ENCODE data around the gene PNMA6E. TPM values are rescaled to one million over a fixed set of nuclear protein-coding genes. Genes with fewer than 3 reads are reported as not detected.

PNMA6E gene
- total RNA-seq, 1 experiment from 2014 or later: not detected

DNA sequence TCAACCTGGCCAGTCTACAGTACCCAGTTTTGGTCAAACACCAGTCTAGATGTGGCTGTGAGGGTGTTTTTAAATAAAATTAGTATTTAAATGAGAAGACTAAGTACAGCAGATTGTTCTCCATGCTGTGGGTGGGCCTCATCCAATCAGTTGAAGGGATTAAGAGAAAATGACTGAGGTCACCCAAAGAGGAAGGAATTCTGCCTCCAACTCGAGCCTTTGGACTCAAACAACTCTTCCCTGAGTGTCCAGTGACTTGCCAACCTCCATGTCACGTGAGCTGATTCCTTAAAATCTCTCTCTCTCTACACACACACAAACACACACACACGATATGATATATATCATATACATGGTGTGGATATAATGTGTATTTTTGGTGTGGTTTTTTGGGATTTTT, 34.7 kb upstream of the PNMA6E start:
- no peak for DNase-seq (ENCODE audit: low spot score)

DNA sequence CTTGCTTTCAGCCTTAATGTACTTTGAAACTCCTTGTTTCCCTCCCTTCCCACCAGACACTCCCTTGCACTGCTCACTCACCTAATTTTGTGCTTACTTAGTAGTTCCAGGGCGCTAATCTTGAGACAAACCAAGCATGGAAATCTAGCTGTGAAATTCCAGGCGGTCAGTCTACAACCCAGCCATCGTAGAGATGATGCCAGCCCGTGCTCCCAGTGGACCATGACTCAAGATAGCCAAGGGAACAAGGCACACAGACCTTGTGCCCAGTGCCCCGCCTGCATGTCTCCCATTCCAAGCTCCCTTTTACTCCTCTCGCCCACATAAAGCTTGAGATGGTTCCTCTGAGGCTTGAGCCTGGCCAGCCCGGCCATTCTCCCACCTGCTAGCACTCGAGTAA, 33.7 kb upstream of the PNMA6E start:
- DNase-seq (ENCODE audit: low spot score): no peak

DNA sequence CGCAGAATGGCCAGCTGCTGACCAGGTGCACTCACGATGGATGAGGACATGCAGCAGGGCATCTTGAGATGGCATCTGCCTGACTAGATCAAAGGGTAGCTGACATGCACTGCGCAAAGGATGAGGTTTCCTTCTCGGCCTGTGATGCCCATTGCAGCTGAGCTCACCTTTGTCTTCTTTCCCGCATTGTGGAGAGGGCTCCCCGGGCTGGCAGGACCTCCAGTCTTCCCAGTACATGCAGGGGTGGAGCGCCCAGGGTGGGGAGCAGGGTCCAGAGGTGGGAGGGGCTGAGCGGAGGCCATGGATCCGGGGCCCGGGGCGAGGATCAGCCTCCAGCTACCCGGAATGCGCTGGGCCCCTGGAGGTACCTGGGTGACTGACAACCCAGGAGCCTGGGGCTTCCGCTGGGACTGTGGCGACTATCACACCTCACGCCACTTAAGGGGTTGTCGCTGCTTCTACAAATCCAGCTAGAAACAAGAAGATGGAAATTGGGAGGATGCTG, 32.7 kb upstream of the PNMA6E start:
- no peak for DNase-seq (ENCODE audit: low spot score)

DNA sequence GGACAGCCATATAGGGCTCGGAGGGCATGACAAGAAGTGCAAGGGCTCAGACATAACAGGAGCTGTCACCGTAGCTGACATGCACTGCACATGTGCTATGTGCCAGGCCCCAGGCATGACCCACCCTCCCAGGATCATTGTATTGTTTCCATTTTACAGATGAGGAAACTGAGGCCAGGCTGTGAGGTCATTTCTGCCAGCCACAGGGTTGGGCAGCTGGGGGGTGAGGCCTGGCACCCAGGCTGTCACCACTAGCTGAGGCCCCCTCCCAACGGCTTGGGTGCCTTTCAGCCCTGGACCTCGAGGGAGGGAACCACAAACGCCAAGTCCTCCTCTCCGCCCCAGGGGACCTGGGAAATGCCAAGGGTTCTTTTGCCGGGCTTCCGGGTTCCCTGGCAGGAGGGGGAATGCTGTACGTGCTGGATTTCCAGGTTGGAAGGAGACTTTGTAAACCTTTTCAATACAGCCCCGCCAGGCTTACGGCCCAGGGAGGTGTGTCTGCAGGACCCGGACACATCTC, 32.1 kb upstream of the PNMA6E start:
- DNase-seq (ENCODE audit: low spot score): no peak

DNA sequence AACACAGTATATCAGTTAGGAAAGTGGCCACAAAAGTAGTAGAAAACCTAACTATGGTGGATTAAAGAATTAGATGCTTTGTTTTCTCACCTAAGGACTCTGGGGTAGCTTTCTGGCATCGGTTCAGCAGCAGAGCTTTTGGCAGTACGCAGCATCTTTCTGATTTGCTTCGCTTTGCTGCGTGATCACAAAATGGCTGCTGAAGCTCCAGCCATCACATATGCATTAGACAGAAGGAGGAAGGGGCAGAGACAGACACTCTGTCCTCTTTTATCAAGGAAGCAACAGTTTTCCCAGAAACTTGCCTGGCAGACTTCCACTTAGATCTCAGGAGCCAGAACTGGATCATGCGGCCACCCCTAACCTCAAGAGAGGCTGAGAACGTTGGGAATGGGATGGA, 29.6 kb upstream of the PNMA6E start:
- DNase-seq (ENCODE audit: low spot score): no peak

DNA sequence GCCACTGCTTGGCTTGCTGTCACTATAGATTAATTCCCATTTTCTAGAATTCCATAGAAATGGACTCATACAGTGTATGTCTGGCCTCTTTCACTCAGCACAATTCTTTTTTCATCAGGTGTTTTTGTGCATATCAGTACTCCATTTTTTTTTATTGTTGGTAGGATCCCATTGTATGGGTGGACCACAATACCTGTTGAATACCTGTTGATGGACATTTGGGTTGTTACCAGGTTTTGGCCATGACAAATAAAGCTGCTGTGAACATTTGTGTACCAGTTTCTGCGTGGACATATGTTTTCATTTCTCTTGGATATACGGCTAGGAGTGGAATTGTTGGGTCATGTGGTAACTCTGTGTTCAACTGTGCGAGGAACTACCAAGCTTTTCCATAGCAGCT, 25.1 kb upstream of the PNMA6E start:
- no peak for DNase-seq (ENCODE audit: low spot score)

DNA sequence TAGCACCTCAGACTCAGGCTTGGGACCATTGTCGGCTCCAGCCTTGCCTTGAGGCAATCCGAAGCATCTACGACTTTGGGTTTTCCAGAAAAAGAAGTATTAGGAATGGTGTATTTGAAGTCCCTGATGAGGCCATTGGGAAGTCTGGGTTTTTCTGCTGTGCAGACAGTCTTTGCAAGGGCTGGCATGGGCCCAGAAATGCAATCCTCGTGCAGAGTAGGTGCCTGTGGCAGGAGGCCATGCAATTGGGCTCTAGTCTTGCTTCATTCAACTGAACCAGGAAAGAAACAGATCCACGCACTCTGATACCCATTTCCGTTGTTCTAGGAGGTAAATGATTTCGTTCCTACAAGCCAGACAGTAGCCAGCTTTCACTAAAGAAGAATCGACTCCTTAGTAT, 22.5 kb upstream of the PNMA6E start:
- no peak for DNase-seq (ENCODE audit: low spot score)

DNA sequence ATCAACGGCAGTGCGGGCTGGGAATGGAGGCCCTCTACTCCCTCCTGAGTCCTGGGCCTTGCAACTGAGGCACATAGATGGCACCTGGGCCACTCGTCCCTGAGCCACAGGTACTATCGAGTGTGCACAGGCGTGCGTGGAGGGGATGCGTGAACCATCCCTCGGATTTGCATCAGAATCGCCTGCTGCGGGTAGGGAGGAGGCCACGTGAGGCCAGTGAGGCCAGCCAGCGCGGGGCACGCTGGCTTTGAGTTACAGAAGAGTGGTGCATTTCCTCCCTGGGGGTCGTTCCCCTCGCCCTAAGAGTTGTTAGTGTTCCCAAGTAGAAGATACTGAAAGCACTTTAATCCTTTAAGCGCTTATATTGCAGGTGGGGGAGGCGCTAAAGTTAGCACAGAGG, 20.7 kb upstream of the PNMA6E start:
- no peak for DNase-seq (ENCODE audit: low spot score)

DNA sequence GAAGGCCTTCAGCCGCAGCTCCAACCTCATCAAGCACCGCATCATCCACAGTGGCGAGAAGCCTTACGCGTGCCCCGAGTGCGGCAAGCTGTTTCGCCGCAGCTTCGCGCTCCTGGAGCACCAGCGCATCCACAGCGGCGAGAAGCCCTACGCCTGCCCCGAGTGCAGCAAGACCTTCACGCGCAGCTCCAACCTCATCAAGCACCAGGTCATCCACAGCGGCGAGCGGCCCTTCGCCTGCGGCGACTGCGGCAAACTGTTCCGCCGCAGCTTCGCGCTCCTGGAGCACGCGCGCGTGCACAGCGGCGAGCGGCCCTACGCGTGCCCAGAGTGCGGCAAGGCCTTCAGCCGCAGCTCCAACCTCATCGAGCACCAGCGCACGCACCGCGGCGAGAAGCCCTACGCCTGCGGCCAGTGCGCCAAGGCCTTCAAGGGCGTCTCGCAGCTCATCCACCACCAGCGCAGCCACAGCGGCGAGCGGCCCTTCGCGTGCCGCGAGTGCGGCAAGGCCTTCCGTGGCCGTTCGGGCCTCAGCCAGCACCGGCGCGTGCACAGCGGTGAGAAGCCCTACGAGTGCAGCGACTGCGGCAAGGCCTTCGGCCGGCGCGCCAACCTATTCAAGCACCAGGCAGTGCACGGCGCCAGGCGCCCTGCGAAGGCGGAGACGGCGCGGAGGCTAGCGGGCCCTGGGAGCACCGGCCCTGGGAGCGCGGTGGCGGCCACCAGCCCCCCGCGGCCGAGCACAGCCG, 19.9 kb upstream of the PNMA6E start:
- no peak for DNase-seq (ENCODE audit: low spot score)

DNA sequence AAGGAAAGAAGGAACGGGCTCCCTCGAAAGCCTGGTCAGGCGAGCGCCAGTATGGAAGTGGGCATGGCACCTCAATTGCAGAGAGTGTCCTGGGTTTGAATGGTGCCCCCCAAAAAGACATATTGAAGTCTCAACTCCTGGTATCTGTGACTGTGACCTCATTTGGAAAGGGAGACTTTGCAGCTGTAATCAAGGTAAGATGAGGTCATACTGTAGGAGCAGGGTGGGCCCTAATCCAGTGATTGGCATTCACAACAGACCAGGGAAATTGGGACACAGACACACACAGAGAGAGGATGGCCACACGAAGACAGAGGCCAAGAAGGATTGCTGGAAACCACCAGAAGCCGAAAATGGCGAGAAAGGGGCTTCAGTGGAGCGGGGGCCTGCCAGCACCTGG, 16.5 kb upstream of the PNMA6E start:
- DNase-seq (ENCODE audit: low spot score): no peak

DNA sequence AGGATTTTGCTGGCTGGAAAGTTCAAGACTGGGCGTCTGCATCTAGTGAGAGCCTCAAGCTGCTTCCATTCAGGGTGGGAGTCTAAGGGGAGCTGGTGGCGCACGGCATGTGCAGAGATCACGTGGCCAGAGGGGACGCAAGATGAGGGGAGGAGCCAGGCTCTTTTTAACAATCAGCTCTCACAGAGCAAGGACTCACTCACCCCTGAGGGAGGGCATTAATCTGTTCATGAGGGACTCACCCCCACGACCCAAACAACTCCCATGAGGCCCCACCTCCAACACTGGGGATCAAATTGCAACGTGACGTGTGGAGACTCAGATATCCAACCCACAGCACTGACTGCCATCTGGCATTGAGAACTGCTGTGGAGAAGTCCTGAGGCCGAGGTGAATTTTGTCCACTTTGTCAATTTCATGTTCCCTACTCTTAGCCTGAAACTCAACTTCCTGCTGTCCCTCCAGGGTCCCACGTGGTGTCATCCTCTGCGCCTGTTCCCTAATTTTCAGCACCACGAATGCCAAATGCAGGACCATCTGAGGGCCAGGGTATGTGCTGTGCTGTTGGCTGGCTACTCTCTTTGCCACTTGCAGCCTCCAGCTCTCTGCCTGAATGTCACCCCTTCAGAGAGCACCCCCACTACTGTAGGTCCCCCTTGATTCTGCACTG, 15.8 kb upstream of the PNMA6E start:
- no peak for DNase-seq (ENCODE audit: low spot score)

DNA sequence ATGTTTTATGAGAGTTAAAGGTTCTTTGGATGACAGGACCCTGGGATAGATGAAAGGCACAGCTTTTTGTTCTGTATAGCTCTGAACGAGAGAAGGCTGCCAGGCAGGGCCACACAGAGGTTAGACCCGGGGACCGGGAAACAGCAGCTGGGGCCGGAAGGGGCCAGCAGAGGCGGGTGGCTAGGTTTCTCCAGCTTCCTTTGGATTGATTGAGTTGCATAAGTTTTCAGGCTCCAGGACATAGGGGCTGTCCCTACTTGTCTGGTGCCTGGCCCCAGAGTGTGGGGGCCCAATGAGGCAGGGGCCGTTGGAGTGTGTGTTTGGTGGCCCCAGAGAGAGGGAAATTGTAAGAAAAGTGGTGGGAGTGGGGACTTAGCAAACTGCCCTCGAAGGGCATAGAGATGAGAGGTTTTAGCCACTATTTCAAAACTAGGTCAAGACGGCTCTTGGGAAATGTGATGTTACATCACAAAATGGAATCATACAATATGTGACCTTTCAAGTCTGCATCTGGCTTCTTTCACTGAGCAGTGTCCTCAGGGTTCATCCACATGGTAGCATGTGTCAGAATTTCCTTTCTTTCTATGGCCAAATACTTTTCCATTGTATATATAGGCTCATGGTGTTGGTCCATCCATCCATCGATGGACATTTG, 13.8 kb upstream of the PNMA6E start:
- DNase-seq (ENCODE audit: low spot score): no peak

DNA sequence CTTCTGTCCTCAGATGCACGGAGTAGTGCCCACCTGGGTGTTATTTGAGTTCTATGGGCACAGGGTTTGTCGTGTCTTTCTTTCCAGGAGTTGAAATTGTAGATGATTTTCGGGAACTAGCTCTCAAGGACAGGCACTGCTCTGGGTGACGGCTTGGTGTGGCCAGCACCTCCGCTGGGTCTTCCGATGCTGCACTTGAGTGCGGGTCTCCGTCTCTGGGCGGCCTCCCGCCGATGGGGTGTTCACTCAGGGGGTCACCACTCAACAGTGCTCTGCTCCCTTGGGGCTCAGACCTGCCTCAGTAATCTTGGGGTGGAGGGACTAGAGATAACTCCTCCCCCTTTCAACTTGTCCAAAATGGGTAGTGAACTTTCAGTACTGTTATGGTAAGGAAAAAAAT, 12.6 kb upstream of the PNMA6E start:
- DNase-seq (ENCODE audit: low spot score): no peak

DNA sequence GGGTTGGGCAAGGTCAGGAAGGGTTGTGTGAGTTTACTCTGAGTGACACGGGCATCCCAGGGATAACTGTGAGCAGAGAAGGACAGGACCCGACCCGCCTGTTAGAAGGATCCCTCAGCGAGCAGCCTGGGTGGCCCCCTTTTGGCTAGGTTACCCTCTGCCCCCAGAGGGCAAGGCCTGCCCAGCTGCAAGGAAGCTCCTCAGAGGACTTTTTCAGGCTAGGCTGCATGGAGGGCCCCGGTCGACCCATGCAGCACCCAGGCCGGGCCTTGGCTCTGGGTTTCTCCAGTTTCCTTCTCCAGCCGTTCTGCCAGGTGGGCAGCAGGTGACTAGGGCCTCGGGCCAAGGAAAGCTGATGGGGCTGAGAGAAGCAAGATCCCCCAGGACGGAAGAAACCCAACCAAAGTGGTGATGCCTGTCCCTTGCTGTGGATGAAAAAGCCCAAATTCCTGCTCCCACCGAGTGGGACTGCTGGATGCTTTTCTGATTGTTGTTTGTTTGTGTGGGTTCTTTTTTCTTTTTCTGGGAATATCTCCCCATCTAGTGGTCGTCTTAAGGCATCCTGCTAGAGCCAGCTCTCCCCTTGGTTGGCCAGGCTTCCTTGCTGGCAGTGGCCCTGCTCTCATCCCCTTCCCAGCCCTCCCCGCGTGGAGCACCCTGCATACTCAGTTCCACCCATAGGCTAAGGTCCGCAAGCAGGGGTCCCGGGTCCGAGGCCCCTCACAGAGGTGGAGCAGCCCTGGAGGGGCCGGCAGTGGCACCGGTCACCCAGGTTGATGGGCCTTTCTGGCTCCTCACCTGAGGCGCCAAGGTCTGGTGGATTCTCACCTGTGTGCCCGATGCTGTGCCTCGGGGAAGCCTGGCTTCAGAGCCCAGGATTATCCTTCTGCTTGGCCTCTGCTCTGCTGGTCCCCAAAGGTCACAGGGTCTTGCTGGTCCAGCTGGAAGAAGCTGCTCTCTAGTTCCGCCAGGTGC, 11.9 kb upstream of the PNMA6E start:
- peak; percentile 20 for DNase-seq (ENCODE audit: low spot score)

DNA sequence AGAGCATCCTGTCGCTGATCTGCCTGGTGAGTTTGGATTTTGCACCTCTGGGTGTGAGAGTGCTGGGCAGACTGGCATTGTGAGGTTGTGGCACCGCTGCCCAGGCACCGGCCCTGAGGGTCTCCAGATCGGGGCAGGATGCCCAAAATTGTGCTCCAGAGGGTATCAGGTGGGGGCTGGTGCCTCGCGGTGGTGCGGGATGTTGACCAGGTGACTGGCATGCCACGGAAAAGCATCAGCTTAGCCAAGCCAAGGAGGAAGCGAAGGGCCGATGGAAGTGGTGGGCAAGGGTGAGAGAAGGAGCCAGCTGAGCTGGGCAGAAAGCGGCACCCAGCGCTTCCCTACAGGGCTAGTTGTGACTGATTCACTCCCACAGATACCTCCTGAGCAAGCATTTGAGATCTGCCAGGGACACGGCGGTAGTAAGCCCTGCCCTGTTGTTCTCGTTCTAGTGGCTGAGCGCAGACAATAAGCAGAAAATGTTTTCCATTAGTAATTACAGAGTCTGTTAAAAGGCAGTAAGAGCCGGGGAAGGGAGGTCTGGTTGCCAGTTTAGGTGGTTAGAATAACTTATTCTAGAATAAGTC, 10.9 kb upstream of the PNMA6E start:
- DNase-seq (ENCODE audit: low spot score): no peak

DNA sequence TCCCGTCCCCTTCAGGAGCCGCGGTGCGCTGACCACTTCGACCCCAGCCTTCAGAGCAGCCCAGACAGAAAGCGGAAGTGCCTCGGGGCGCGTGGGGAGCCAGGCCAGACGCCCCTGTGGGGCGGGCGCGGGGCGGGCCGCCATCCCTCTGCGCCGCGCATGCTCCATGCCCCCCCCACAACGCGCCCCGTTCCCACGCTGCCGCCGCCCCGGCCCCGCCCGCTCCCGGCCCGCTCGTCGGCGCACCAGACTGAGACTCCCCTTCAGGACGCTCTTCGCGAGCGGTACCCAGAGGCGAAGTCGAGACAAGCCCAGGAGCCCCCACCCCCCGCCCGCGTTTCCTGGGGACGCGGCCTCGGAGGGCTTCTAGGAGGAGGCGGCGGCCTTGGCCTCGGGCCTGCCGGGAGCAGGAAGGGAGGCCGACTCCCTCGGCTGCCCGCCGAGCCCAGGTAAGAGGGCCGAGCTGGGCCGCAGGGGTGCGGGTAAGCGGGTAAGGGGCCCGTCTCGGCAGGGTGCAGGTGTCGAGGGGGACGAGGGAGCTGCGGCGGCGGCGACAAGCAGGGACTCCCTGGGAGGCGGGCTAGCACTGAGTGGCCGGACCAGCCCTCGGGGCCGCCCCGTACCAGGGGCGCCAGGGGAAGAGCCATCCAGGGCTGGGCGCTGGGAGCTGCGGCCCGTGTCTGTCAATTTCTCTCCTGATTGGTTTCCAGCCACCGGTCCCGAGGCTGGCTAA, 10.3 kb upstream of the PNMA6E start, which contains the start of gene ZFP92:
Gene ZFP92, plus strand, starts transcription at position 218 of the 733 bp plus-strand sequence. CDS start 6,851 bp downstream, outside the sequence.
- no peak for DNase-seq (ENCODE audit: low spot score)

DNA sequence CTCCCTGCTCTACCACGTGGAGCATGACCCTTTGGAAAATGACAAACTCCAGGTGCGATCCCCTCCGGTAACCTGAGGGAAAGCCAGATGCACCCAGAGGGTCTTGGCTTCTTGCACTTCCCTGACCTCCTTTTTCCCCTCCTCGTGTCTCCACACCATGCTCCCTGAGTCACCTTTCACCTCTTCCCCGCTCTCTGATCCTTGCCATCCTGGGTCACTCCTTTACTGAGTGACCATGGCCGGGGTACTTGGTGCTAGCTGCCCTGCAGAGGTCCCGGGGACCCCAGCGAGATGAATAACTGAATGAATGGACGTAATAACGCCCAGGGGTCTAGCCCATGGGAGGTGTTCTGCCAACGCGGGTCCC, 9.7 kb upstream of the PNMA6E start:
- DNase-seq (ENCODE audit: low spot score): no peak

DNA sequence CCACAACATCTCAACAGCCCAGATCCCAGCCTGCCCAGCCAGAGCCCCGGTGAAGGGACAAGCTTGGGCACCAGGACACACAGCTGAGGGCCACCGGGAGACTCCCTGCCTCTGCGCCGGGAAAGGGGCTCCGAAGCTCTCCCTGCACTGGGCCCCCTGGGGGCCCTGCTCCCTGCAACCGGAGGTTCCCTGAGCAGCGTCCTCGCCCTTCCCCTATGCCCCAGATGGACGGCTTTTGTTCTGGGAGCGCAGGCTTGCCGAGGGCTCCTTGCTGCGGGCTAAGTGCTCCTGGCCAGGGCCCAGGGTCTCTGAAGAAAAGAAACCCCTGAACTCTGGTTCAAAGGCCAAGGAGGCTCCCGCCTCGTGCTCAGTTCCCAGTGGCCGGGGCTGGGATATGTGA, 9.2 kb upstream of the PNMA6E start:
- no peak for DNase-seq (ENCODE audit: low spot score)

DNA sequence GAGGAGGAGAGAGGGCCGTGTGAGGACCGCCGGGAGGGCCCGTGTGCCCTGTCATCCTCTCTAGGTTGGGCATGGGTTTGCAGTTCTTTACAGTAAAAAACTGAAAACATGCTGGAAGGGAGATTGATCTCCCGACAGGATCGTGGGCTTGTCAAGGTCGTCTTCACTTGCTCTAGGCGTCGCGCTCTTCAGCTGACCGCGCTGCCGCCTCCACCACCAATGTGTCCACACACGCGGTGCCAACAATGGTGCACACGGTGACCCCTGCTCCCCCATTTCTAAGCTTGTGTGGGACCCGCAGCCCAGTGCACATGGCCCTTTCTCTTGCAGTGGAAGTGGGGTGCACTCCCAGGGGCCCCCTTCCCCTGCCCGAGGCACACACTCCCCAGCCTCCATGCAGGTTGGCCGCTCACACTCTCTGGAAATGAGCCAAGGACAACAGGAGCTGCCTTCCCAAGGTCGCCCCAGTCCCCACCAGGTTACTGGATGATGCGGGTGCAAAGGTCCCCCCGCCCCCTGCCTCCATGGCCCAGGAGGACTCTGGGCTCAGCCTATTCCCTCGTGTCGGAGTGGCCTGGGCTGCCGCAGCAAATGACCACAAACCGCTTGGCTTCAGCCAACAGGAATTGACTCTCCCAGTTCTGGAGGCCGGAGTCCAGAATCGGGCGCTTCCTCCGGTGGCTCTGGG, 8.4 kb upstream of the PNMA6E start:
- DNase-seq (ENCODE audit: low spot score): no peak

DNA sequence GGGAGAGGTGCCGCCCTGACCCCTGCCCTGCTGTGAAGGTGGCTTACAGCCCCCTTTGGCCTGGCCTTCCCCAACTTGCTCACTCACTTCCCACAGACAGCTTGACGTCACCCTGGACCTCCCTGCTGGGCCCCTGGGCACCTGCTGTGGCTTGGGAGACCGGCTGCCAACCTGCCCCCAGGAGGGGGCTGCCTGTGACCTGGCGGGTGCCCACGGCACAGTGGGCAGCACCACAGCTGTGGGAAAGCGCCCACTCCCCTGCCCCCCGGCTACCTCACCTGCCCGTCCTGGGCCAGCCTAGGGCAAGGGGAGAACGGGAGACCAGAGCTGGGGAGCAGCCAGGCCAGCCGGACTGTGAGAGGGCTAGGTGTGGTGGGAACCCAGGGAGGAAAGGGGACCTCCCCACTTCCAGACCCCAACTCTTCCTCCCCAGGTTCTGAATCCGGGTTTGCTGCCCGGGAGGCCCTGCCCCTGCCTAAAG, 7.8 kb upstream of the PNMA6E start:
- no peak for DNase-seq (ENCODE audit: low spot score)

Measured in A172 (cell line).